GM19239 (cell line): ENCODE measurements around the gene RASL12.
A peak's percentile ranks its signal among the peaks of the same experiment; 100 is the strongest.
"Not testable (repeated sequence)": the region's sequence is repeated elsewhere in the genome, so short reads cannot be mapped to it uniquely, and the experiment has no call there.

ENCODE experiments used
- DNase-seq: peaks from one replicate; pipeline ENCODE4 v3.0.0; 2011; ENCODE audit warnings: low spot score; ENCODE audit not compliant: insufficient read length
- FAIRE-seq: peaks from 2 replicates; lab custom pipeline; 2011; peaks lifted over from hg19 to GRCh38; lab: Jason Lieb, UNC

RASL12 gene

DNA sequence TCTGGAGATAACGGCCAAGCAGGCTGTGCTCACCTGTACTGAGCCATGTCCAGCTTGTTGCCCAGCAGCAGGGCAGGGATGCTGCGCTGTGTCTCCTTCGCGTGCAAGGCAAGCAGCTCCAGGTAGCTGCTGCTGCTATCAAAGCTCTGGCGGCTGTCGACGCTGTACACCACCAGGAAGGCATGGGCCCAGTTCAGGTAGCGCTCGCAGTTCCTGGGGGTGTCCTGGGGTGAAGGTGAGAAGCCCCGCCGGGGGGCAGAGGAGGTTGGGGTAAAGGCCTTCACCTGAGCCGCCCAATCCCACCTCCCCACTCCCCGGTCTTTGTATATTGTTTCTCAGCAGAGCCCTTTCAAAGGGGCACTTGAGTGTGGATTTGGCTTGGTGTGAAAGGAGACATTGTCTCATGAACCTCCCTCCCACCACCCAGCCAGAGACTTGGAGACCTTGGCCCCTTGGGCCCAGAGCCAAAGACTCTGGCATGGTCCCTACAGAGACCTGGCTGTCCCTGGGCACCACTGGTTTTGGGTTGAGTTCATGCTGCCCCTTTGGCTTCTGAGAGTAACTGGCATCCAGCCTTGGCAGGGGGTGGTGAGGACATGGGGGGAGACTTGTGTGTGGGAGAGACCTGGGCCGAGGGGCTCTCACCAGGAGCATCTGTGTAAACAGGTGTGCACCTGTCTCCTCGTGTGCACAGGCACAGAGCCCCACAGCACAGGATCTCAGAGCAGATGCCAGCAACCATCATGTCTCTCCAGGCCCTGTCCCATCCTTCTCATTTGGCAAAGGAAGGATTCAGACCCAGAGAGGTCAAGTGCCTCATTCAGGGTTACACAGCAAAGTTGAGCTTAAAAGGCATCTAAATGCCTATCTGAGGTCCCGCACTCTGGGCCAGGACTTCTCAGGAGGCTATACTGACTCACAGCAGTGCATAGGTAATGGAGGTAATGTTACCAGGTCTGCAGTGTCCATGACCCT, 9.1 kb downstream of the RASL12 start:
- no peak for FAIRE-seq
- DNase-seq = no peak

DNA sequence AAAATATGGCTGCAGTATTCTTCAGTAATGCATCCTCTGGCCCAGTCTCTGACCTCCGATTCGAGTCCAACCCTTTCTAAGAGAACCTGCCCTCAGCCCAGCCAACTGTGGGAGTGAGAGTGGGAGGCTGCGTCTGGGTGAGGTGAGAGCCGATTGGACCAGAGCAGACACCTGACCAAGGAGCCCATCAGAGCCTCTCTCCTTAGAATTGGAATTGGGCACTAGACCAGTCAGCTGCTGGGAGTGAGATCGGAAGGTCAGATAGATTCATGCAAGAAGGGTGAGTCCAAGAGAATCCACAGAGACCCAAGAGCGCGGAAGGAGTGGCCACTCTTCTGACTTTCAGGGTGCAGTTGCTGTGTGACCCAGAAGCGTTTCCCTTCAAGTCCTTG, 10.2 kb downstream of the RASL12 start:
- FAIRE-seq = no peak

DNA sequence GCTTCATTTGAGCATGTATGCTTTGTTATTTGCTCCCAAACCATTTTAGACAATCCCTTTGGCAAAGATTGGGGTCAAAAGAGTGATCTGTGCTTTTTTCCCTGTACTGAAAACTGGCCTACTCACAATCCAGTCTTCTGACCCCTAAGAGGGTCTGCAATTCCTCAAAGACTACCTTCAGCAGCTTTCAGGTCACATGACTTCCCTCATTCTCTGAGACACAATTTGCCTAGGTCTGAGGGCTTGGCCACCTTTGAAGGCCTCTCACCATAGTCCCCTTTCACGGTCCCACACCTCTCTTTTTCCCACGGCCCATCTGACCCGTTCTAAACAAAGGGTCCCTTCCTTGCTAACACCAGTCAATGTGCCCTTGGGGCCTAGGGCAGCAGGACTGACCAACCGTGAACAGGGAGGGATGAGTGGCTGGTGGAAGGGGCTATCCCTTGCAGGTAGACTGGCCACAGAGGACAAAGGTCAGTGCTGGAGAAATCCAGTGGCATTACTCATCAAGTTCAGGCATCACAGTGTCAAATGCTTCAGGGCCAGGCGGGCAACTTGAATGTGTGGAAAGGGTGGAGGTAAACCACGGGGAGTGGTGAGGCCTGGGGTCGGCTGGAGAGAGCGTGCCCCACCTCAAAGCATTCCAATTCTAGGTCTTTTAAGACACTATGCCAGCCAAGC, 10.8 kb downstream of the RASL12 start:
- FAIRE-seq = no peak

More for the DNA sequence above, 10.2 kb downstream of the RASL12 start:
- no peak for DNase-seq

DNA sequence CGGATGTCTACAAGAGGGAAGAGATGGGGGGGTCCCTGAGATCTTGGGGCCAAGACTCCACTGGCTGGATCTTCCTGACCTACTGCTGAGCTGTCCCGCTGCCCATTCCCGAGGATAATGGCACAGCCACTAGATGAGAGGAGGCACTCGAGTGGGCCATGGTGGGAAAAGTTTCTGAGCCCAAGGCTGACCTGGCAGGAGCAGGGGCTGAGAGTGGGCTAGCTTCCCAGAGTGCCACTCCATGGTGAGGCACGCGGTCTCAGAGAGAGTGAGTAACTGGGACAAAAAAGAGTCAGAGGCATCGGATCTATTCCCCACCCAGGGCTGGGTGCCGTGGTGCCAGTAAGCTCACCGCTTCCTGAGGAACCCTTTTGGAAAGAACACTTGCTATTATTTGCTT, 11.7 kb downstream of the RASL12 start:
- FAIRE-seq (no peak), DNase-seq (no peak)

More for the DNA sequence above, 10.8 kb downstream of the RASL12 start:
- DNase-seq = no peak

DNA sequence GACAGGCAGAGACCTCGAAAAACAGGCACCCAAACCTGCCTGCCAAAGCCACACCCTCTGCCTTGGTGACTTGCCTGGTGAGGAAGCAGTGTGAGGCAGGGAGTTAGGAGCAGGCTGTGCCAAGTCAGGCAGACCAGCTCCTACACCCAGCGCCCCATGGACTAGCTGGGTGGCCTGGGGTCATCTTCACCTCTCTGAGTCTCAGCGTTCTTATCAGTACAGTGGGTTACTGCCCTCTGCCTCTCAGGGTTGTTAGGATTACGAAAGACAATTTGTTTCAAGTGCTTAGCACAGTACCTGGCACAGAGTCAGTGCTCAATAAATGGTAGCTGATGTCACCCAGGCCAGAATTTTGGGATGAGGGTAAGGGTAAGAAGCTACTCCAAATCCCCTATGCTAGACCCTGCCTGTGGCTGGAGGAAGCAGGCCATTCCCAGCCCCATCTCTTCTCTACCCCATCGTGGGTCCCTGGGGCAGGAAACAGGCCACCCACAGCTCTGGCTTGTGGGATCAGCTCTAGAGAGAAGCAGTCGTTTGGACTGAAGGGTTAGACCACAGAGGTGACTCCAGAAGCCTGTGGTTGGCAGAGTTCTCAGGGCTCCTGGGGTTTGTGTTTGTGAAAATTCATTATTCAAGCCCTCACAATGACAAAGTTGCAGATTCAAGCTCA, 12.5 kb downstream of the RASL12 start:
- FAIRE-seq (no peak), DNase-seq (no peak)

DNA sequence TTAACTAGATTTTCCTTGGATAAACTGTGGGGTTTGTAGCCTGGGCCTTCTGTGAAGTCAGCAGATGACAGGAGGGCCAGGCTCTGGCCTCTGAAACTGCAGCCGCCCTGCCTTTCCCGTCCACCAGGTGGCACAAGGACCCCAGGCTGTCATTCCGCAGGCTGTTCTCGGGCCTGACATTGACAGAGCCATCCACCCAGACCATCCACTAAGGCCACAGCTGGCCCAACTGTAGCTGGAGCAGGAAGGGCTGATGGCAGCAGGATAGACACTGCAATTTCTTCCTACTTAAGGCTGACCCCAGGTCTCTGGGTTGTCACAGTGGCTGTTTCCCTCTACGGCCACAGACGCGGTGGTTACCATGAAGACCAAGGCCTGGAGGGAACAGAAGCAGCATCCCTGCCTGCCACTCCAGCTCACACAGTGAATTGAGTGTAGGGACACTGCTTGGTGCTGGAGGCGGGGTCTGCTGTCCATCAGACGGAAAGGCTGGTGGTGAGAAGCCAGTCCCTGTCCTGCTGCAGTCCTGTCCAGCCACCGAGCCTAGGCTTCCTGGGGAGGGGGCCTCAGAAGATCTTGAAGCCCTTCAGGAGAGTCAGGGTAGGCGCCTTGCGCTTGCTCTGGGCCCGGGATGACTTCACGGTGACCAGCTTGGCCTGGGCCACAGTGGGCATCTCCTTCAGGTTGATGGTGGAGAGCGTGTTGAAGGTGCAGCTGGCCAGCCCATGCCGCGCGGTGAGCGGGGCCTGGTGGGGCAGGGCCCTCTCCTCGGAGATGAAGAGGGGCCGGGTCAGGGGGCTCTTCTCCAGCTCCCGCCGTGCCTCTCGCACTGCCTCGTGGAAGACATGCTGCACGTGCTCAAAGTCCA, 13.2 kb downstream of the RASL12 start:
- FAIRE-seq (peak; percentile 78), DNase-seq (peak; percentile 78)

DNA sequence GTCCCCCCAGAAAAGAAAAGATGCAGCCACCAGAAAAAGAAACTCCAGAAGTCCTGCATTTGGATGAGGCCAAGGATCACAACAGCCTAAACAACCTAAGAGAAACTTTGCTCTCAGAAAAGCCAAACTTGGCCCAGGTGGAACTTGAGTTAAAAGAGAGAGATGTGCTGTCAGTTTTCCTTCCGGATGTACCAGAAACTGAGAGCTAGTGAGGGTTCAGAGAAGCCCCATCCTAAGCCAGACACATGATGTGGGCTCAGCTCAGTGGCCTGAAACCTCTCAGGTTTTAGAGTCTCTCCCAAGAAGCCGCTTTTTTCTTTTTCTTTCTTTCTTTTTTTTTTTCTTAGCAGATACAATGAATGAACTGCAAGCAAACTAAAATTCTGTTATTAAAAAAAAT, 14.8 kb downstream of the RASL12 start:
- DNase-seq = no peak
- FAIRE-seq = no peak

DNA sequence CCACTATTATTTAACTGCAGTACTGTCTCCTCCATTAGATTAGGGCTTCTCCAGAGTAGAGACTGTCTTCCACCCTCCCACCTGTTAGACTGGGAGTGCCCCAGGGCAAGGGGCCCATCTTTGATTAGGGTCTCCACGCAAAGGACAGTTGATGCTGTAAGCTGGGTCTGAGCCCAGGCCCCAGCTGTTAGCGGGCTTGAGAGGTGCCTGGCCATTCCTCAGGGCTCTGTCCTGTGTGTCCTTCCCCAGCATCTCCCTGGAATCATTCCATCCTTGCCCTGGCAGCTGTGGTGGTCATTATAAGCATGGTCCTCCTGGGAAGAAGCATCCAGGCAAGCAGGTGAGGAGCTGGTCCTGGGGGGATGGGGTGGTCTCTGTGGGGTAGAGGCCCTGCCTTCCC, 16.5 kb downstream of the RASL12 start:
- no peak for DNase-seq
- FAIRE-seq = no peak

DNA sequence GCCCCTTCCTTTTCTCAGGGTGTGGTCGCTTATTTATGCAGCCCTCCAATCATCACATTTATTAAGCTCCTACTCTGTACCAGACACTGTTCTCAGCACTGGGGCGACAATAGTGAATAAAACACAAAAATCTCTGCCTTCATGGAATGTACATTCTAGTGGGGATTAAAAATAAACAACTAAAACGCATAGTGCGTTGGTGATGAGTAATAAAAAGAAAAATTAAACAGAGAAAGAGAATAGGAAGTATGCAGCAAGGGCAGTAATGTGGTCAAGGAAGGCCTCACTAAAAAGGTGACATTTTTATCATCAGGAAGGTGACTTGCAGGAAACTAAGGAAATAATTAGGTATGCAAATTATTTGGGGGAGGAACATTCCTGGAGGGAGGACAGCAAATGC, 17.5 kb downstream of the RASL12 start:
- DNase-seq (no peak), FAIRE-seq (no peak)

DNA sequence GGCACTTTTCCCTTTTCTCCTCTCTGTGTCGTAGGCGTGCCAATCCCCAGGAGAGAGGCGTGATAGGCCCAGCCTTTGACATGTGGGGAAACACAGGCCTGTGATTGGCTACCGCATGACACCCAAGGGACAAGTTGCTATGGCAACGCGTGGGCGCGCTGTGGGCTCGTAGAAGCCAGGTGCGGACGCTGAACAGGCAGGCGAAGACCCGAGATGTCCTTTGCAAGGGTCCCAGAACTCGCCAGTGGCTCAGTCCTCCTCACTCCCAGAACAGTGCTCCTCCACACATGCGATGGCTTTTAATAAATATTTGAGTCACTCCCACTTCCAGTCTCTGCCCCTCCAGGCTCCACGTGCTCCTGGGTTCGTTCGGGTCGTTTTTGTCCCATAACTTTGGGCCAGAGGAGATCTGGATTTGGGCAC, 18.4 kb downstream of the RASL12 start:
- DNase-seq (peak; percentile 91), FAIRE-seq (peak; percentile 86)

DNA sequence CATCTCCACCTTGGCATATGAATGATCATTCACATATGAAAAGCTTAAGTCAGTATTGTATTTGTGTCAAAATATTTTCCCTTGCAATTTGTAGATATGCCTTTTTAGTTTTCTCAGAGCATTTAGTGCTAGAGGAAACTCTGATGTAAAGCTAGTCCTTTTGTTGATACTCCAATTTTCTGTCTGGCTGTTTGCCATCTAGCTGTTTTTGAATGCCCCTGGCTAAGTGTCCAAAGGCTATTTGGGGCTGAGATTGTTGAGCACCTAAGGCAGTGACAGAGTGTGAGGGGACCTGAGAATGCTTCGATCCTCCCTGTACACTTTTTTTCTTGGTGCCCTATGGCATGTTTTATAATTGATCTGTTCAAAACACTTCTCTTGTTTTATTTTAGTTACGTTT, 19.6 kb downstream of the RASL12 start:
- no peak for DNase-seq
- no peak for FAIRE-seq

DNA sequence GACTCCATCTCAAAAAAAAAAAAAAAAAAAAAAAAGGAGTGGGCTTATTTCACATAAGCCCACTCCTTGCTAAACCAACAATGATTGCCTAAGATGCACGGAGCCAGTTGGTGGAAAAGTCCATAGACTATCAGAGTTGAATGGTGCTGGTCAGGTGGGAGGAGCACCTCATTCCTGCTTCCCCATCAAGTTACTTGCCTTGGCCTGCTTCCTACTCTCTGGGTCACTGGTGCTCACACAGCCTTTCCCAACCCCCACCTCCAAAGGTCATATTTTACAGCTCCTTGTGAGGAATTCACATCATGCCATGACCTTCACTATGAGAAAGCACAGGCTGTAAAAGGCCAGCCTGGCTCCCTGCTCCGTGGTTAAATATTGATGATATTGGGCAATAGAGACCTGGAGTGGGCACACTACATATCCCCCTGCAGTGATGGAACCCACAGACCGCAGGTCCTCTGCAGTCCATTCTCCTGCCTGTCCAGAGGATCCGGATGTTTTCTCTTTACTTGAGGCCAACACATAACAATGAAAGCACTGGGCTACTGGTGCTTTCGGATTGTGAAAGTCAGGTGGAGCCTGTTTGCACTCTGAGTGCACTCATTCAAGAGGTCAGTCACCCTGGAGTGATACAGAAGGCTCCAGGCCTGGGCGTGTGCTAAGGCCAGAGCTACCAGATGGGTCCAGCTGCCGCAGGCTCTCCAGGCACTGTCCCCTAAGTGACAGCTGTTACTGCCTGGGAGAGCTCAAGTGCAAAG, 22.9 kb downstream of the RASL12 start, which contains the start of gene SLC51B:
SLC51B (plus strand) TSS at position 664 of the 758 bp plus-strand sequence. CDS start 4,618 bp downstream, outside the sequence.
- DNase-seq (no peak), FAIRE-seq (no peak)

DNA sequence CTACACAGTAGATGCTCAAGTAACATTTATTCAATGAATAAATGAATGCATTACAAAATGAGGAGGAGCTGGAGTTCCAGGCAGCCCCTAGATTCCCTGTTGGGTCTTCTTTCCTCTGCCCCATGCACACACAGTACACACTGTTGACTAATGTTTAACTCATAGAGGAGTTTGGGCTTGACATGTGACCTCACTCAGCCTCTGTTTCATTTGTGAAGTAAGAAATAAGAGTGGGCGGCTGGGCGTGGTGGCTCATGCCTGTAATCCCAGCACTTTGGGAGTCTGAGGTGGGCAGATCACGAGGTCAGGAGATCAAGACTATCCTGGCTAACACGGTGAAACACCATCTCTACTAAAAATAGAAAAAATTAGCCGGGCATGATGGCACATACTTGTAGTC, 23.6 kb downstream of the RASL12 start:
- not testable (repeated sequence) for FAIRE-seq, DNase-seq

DNA sequence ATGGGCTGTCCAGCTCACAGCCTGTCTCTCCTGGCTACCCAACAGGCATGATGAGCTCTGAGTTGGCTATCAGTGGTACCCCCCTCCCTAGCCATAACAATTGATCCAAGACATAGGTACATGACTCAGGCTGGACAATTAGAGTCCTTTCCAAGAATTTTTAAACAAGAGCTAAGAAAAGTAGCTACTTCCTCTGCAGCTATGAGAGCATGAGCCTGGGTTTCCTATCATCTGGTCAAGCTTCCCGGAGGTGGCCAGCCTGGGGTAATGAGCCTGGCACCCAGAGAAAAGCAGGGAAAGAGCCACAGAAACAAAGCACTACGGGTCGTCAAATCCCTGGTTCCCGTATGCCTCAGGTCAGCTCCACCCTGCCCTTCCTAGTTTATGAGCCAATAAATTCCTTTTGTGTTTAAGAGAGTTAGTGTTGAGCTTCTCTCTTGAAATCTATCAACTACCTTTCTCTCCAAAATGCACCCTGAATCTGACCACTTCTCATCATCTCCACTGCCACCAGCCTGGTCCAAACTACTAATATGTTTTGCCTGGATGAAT, 24.9 kb downstream of the RASL12 start:
- no peak for DNase-seq
- FAIRE-seq = no peak

DNA sequence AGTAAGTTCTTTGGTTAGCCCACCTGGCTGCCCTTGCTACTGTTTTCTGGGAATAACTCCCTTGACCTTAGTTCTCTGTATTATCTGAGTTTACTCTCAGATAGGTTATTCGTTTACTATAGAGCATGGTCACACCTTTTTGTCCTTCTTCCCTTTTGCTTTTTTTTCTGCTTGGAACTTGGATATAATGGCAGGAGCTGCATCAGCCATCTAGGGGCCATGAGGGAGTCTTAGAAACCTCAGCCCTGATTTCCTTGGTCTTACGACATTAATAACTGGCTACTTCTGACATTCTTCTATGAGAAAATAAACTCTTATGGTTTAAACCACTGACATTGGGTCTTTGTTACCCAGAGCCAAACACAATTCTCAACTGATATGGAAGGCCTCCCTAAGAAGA, 26.0 kb downstream of the RASL12 start:
- no peak for FAIRE-seq
- DNase-seq = no peak

DNA sequence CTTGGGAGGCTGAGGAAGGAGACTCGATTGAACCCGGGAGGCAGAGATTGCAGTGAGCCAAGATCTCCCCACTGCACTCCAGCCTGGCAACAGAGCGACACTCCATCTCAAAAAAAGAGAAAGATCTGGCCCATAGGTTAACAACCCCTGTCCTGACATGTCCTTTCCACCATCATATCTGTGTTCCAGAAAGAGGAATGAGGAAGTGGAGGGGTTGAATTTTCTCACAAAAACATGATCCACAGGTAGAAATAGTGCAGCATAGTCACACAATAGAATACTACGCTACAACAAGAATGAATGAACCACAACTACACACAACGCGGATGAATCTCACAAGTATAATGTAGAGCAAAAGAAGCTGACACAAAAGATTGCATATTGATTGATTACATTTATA, 27.3 kb downstream of the RASL12 start:
- no peak for FAIRE-seq

DNA sequence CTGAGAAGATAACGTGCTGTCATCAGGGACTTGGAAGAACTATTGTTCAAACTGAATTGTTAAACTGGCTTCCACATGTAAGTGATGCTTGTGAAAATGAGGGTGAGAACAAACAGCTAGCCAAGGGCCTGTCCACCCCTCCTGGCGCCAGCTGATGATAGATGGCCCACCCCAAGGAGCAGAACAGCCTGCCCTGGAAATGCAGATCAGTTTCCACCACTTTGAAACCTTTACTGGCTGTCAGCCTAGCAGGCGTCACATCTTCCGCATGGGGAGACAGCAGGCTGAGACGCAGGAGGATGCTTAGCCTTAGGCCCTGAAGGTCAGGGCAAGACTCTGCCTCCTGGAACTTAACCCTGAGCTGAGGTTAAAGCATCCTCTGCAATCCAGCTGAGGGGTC, 29.0 kb downstream of the RASL12 start:
- FAIRE-seq = no peak

More for the DNA sequence above, 27.3 kb downstream of the RASL12 start:
- no peak for DNase-seq

DNA sequence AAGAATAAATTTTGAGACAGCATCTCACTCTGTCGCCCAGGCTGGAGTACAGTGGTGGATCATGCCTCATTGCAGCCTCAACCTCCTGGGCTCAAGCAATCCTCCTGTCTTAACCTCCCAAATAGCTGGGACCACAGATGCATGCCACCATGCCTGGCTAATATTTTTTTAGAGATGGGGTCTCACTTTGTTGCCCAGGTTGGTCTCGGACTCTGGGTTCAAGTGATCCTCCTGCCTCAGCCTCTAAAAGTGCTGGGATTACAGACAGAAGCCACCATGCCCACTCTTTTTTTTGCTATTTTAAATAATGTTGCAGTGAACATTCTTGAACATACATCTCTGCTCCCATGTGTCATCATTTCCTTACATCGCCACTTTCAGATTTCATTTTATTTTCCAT, 29.4 kb downstream of the RASL12 start:
- FAIRE-seq = no peak
- DNase-seq = no peak

More for the DNA sequence above, 29.0 kb downstream of the RASL12 start:
- DNase-seq = no peak

DNA sequence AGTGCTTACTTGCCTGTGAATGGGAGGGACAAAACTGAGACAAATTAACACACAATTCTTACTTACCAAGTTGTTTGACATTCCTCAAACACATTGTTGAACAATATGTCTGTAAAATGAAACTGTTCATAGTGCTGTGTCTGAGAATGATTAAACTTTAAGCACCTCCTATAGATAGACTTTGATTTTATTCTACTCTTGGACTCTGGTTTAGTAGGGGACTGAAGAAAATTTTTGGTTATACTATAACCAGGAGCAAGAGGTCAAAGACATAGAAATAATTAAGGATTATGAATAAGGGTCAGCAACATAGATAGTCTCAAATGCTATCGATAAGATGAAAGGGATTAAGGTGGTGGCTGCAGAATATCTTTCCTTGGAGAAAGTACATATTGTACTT, 30.5 kb downstream of the RASL12 start:
- DNase-seq (no peak), FAIRE-seq (no peak)
